ENCODE data around the gene SKI. TPM values are rescaled to one million over a fixed set of nuclear protein-coding genes. Genes with fewer than 3 reads are reported as not detected.
"Not testable (repeated sequence)": the region's sequence is repeated elsewhere in the genome, so short reads cannot be mapped to it uniquely, and the experiment has no call there.

Gene SKI
- total RNA-seq, 1 experiment from 2014 or later, result 5.3 TPM

GRCh38 chr1:2242814-2243725, 15.0 kb downstream of the SKI start:
- no peak for DNase-seq (ENCODE audit: low read depth)

- DNase-seq (ENCODE audit: low read depth), result not testable (repeated sequence)
Measured at GRCh38 chr1:2247045-2247394, 18.9 kb downstream of the SKI start.

GRCh38 chr1:2247760-2248126, 19.6 kb downstream of the SKI start:
- no peak for DNase-seq (ENCODE audit: low read depth)

- no peak for DNase-seq (ENCODE audit: low read depth)
Measured at GRCh38 chr1:2248127-2248826, 20.2 kb downstream of the SKI start.

GRCh38 chr1:2248854-2249558, 20.9 kb downstream of the SKI start:
- no peak for DNase-seq (ENCODE audit: low read depth)

- DNase-seq (ENCODE audit: low read depth), result no peak
Measured at GRCh38 chr1:2249559-2249906, 21.4 kb downstream of the SKI start.

GRCh38 chr1:2250721-2251281, 22.7 kb downstream of the SKI start:
- no peak for DNase-seq (ENCODE audit: low read depth)

GRCh38 chr1:2251363-2251762, 23.2 kb downstream of the SKI start:
- DNase-seq (ENCODE audit: low read depth), result no peak

GRCh38 chr1:2251786-2252185, 23.7 kb downstream of the SKI start:
- no peak for DNase-seq (ENCODE audit: low read depth)

DNA sequence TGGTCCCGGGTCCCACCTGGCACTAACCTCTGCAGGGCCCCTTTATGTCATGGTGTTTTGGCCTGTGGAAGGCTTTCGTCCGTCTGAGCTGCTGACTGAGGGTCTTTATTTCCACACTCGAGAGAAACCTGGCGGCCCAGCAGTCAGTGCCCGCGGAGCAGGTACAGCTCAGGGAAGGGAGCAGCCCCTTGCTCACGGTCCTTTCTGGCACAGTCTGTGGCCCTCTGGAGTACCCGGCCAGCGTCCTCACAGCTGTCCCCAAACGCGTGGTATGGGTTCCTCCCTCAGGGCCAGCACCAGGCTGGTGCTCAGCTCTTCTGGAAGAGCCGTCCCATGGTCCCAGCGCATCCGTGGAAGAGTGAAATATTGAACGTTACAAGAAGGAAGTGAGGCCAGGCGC, 24.3 kb downstream of the SKI start:
- no peak for DNase-seq (ENCODE audit: low read depth)

DNA sequence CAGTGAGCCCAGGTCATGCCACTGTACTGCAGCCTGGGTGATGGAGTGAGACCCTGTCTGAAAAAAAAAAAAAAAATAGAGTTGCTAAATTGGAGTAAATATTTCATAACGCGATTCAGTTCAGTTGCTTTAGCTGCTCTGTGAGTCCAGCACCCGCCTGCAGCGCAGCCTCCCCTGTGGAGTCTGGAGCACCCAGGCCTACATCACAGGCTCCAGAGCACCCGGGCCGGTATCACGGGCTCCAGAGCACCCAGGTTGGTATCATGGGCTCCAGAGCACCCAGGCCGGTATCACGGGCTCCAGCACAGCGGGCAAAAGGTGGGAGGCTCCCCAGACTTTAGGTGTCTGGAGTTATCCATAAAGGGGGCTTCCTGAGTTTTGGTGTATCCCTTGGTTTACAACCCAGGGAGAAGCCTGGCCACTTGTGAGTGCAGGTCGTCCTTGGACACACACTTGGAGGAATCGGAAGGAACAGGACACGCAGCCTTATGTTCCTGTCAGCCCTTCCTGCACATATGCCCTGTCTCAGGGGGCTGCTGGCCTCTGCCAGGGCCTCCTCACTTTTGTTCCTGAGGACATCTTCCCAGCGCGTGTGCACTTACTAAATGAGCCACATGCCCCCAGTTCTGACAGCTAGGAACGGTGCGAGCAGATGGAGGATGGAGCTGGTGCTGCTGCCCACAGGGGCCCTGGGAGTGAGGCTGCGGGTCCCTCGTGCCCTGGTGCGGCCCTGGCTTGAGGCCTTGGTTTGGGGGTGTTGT, 25.1 kb downstream of the SKI start:
- no peak for DNase-seq (ENCODE audit: low read depth)

GRCh38 chr1:2253797-2254480, 25.8 kb downstream of the SKI start:
- DNase-seq (ENCODE audit: low read depth), result no peak

- DNase-seq (ENCODE audit: low read depth), result no peak
Measured at GRCh38 chr1:2255047-2255419, 26.9 kb downstream of the SKI start.

- DNase-seq (ENCODE audit: low read depth), result peak; percentile 64
Measured at GRCh38 chr1:2255420-2256369, 27.6 kb downstream of the SKI start.

DNA sequence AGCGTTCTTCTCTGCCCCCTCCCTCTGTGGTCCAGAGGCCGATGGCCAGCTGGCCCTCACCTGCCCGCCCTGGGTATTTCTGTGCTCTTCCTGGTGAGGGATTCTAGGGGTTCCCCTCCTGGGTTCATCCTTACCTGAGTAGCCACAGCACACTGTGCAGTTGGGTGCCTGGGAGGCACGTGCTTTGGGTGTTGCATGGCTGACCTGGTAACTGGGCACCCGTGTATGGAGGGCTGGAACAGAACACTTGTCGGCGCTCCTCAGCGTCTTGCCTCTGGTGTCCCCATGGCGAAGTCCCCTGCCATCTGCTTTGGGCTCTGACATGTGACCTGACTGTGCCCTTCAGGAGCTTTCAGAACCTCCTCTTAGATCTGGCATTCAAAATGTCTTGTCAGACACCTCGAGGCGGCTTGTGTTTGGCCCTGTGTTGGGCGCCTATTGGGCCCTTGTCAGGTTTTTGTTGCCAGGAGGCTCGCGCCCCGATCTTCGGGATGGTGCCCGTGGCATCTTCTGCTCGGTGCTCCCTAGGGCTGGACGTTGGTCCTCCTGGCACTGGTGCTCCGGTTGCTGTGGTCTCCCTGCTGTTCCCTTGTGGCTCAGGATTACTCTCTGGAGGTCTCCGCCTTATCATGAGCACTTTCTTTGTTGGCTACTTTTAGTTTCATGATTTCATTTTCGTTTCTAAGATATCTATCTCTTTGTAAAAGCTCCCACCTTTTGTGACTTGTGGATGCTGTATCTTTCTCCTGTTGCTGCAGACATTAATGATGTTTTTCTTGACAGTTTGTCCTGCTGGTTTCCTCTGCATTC, 28.5 kb downstream of the SKI start:
- no peak for DNase-seq (ENCODE audit: low read depth)

DNA sequence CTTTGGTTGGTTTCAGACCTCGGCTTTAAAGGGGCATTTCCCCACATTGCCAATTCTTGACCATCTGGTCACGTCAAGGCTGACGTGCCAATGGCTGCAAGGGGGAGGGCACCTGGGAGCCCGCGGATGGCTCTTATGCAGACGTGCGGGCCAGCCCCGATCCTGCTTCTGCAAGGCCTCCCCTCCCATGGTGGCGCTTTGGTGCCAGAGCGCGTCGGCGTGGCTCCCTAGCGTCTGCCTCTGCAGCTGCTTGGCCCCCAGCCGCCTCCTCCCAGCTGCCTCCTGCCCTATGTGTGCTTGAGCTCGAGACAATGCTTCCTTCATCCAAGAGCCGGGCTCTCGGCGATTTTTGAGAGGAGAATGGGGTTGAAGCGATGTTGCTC, 29.1 kb downstream of the SKI start:
- DNase-seq (ENCODE audit: low read depth), result no peak

DNA sequence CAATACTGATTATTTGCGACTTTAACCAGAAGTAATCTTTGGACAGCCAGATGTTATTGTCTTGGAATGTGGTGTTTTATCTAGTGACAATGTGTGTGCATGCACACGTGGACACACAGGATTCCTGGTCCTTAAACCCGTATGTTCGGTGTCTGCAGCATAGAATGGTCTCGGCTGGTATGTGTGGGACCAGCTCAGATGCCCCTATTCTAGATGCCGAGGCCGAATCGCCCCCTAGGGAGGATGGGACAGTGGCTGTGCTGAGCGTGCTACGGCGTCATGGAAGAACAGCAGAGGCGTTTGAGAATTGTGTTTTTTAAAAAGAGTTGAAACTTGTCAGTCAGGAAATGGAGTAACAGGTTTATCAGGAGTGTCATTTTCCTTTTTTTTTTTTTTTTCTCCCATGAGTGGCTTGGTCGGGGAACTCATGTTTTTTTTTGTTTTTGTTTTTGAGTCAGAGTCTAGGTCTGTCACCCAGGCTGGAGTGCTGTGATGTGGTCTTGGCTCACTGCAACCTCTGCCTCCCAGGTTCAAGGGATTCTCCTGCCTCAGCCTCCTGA, 30.1 kb downstream of the SKI start:
- DNase-seq (ENCODE audit: low read depth), result no peak

GRCh38 chr1:2258996-2259395, 30.9 kb downstream of the SKI start:
- DNase-seq (ENCODE audit: low read depth), result no peak
